ENCODE data around the gene NUDCD2.
"Not testable (repeated sequence)": the region's sequence is repeated elsewhere in the genome, so short reads cannot be mapped to it uniquely, and the experiment has no call there.

NUDCD2 gene

DNA sequence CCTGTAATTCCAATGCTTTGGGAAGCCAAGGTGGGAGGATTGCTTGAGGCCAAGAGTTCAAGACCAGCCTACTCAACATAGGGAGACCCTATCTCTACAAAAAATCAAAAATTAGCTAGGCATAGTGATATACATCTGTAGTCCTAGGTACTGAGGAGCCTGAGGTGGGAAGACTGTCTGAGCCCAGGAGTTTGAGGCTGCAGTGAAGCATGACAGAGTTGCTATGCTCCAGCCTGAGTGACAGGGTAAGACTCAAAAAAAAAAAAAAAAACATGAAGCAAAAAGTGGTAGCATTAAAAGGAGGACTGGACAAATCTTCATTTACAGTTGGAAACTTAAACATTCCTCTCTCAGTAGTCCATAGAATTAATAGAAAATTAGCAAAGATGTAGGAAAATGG is 12.7 kb downstream of the NUDCD2 start:
- H3K4me1 ChIP-seq (ENCODE audit: control insufficient read depth in 1 of 2, insufficient read depth in 2 of 2, low read length in 2 of 2), result no peaks in the 10 kb centered on the region
- no peaks in the 10 kb centered on the region for H3K27me3 ChIP-seq (ENCODE audit: low read depth, low read length)
- H3K27ac ChIP-seq (ENCODE audit: low read length), result no peak overlapping the region
- no peak overlapping the region for H3K4me3 ChIP-seq (ENCODE audit: low read depth in 1 of 2, low read length in 2 of 2)
- H3K9me3 ChIP-seq (ENCODE audit: control insufficient read depth in 1 of 2, low read length in 2 of 2), result no peaks in the 10 kb centered on the region
- H3K36me3 ChIP-seq (ENCODE audit: control insufficient read depth in 1 of 2, insufficient read depth in 2 of 2, low read length in 2 of 2), result peaks cover 51 to 60% of the 10 kb centered on the region in 2 donors

DNA sequence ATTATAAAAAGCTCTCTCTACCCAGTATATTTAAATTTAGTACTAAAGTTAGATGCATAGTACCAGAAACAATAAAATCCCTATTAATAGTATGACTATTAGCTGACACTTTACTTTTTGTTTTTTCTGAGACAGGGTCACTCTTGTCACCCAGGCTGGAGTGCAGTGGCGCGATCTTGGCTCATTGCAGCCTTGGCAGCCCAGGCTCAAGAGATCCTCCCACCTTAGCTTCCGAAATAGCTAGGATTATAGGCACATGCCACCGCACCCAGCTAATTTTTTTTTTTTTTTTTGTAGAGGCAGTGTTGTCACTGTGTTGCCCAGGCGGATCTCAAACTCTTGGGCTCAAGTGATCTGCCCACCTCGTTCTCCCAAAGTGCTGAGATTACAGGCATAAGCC is 14.6 kb downstream of the NUDCD2 start:
- Histone ChIP-seq H3K36me3 (ENCODE audit: control insufficient read depth in 1 of 2, insufficient read depth in 2 of 2, low read length in 2 of 2) (peaks cover 55 to 61% of the 10 kb centered on the region in 2 donors), H3K27ac (ENCODE audit: low read length) (no peak overlapping the region), H3K4me1 (ENCODE audit: control insufficient read depth in 1 of 2, insufficient read depth in 2 of 2, low read length in 2 of 2) (no peaks in the 10 kb centered on the region), H3K9me3 (ENCODE audit: control insufficient read depth in 1 of 2, low read length in 2 of 2) (no peaks in the 10 kb centered on the region), H3K27me3 (ENCODE audit: low read depth, low read length) (no peaks in the 10 kb centered on the region), H3K4me3 (ENCODE audit: low read depth in 1 of 2, low read length in 2 of 2) (no peak overlapping the region)

DNA sequence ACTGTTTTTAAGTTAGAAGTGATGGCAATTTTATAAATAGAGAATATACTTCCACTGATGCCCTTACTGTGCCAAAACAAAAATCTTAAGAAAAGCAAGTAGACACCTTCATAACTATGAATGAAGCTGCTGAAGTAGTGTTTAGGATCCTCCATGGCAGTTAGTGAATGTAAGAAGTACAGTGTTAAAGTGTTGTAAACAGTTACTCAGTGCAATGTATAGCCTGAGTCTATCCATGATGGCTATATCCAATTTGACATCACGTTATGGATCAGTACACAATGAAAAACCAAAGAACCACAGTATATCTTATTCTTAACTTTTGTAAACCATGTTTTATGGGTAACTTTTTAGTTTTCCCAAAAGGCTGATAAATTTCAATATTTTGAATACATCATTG is 15.4 kb downstream of the NUDCD2 start:
- Histone ChIP-seq H3K36me3 (ENCODE audit: control insufficient read depth in 1 of 2, insufficient read depth in 2 of 2, low read length in 2 of 2) (peaks cover 51 to 61% of the 10 kb centered on the region in 2 donors), H3K4me3 (ENCODE audit: low read depth in 1 of 2, low read length in 2 of 2) (no peak overlapping the region), H3K9me3 (ENCODE audit: control insufficient read depth in 1 of 2, low read length in 2 of 2) (no peaks in the 10 kb centered on the region), H3K4me1 (ENCODE audit: control insufficient read depth in 1 of 2, insufficient read depth in 2 of 2, low read length in 2 of 2) (peaks cover 0 to 6% of the 10 kb centered on the region in 2 donors), H3K27ac (ENCODE audit: low read length) (no peak overlapping the region), H3K27me3 (ENCODE audit: low read depth, low read length) (no peaks in the 10 kb centered on the region)

DNA sequence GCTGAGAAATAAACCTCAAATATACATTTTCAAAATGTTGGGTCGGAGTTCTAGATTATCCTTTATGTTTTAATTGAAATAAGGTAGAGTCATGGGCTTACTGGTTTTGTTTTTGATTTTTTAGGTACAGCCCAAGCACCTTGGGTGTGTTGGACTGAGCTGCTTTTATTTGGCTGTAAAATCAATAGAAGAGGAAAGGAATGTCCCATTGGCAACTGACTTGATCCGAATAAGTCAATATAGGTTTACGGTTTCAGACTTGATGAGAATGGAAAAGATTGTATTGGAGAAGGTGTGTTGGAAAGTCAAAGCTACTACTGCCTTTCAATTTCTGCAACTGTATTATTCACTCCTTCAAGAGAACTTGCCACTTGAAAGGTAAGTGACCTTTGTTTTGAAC is 18.9 kb downstream of the NUDCD2 start:
- peaks cover 31 to 38% of the 10 kb centered on the region in 2 donors for H3K36me3 ChIP-seq (ENCODE audit: control insufficient read depth in 1 of 2, insufficient read depth in 2 of 2, low read length in 2 of 2)
- H3K9me3 ChIP-seq (ENCODE audit: control insufficient read depth in 1 of 2, low read length in 2 of 2), result no peaks in the 10 kb centered on the region
- H3K4me3 ChIP-seq (ENCODE audit: low read depth in 1 of 2, low read length in 2 of 2), result no peak overlapping the region
- no peak overlapping the region for H3K27ac ChIP-seq (ENCODE audit: low read length)
- H3K4me1 ChIP-seq (ENCODE audit: control insufficient read depth in 1 of 2, insufficient read depth in 2 of 2, low read length in 2 of 2), result peaks cover 11 to 22% of the 10 kb centered on the region in 2 donors
- H3K27me3 ChIP-seq (ENCODE audit: low read depth, low read length), result no peaks in the 10 kb centered on the region

DNA sequence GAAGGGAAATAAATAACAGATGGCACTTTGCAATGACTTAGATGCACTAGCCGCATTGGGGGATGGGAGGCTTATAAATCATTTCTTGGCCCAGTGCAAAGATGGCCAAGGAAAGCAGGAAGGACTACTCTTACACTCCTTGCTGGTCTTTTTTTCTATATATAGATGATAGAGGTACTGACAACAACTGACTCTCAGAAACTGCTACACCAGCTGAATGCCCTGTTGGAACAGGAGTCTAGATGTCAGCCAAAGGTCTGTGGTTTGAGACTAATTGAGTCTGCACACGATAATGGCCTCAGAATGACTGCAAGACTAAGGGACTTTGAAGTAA is 20.8 kb downstream of the NUDCD2 start:
- no peak overlapping the region for H3K27ac ChIP-seq (ENCODE audit: low read length)
- peaks cover 11 to 22% of the 10 kb centered on the region in 2 donors for H3K4me1 ChIP-seq (ENCODE audit: control insufficient read depth in 1 of 2, insufficient read depth in 2 of 2, low read length in 2 of 2)
- H3K36me3 ChIP-seq (ENCODE audit: control insufficient read depth in 1 of 2, insufficient read depth in 2 of 2, low read length in 2 of 2), result peaks cover 18 to 29% of the 10 kb centered on the region in 2 donors
- H3K27me3 ChIP-seq (ENCODE audit: low read depth, low read length), result no peaks in the 10 kb centered on the region
- H3K4me3 ChIP-seq (ENCODE audit: low read depth in 1 of 2, low read length in 2 of 2), result peak overlapping the region; percentile 93 to 95
- no peaks in the 10 kb centered on the region for H3K9me3 ChIP-seq (ENCODE audit: control insufficient read depth in 1 of 2, low read length in 2 of 2)

DNA sequence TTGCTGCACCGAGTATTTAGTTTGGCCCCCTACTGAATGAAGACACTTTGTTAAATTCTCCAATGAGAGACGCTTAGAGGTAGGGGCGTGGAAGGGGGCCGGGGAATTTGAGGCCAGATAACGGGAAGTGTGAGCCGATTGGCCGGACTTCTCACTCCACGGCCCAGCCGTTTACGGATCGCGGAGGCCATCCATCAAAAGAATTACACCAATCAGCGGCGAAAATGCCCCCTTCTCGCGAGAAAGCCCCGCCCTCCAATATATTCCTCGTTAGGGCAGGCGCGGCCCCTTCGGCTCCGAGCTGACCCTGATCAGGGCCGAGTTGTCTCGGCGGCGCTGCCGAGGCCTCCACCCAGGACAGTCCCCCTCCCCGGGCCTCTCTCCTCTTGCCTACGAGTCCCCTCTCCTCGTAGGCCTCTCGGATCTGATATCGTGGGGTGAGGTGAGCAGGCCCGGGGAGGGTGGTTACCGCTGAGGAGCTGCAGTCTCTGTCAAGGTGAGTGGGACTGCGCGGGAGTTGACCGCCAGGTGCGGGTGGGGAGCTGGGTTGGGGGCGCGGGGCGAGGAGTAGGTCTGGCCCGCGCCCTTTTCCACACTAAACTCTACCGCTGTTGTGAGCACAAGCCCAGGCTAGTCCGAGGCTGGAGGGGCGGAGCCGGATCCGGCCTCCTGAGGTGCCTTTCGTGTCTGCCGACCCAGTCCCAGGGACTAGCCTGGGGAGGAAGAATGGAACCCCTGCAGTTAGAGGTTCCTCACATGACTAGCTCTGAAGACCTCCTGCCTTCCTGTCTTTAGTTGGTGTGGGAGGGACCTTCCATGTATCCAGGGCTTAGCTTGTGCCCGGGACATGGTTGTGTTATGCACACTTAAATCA is 22.4 kb downstream of the NUDCD2 start, which contains the start of gene CCNG1:
Gene CCNG1 (plus strand): TSS at position 287 of the 874 bp plus-strand sequence. CDS start 1,662 bp downstream, outside the sequence.
- Histone ChIP-seq H3K27me3 (ENCODE audit: low read depth, low read length) (no peaks in the 10 kb centered on the region), H3K36me3 (ENCODE audit: control insufficient read depth in 1 of 2, insufficient read depth in 2 of 2, low read length in 2 of 2) (peaks cover 9 to 17% of the 10 kb centered on the region in 2 donors), H3K9me3 (ENCODE audit: control insufficient read depth in 1 of 2, low read length in 2 of 2) (no peaks in the 10 kb centered on the region), H3K4me3 (ENCODE audit: low read depth in 1 of 2, low read length in 2 of 2) (peak within 1 kb of the TSS; percentile 93 to 95), H3K4me1 (ENCODE audit: control insufficient read depth in 1 of 2, insufficient read depth in 2 of 2, low read length in 2 of 2) (peaks cover 11 to 22% of the 10 kb centered on the region in 2 donors), H3K27ac (ENCODE audit: low read length) (peak within 1 kb of the TSS; percentile 94)

DNA sequence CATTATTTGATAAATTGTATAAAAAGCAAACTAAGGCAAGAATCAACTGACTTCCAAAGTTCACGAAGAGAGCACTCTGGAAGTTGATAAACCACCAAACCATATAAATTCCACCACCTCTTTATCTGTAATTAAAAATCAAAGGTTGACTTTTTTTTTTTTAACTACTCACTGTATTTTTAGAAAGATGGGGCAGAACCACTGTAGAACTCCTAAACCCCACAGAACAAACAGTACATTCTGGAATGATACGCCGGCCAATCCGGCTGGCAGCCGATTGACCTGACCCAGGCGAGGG is 22.9 kb downstream of the NUDCD2 start:
- H3K4me3 ChIP-seq (ENCODE audit: low read depth in 1 of 2, low read length in 2 of 2), result peak overlapping the region; percentile 93 to 95
- peaks cover 11 to 22% of the 10 kb centered on the region in 2 donors for H3K4me1 ChIP-seq (ENCODE audit: control insufficient read depth in 1 of 2, insufficient read depth in 2 of 2, low read length in 2 of 2)
- peak overlapping the region; percentile 94 for H3K27ac ChIP-seq (ENCODE audit: low read length)
- no peaks in the 10 kb centered on the region for H3K27me3 ChIP-seq (ENCODE audit: low read depth, low read length)
- H3K9me3 ChIP-seq (ENCODE audit: control insufficient read depth in 1 of 2, low read length in 2 of 2), result no peaks in the 10 kb centered on the region
- peaks cover 5 to 11% of the 10 kb centered on the region in 2 donors for H3K36me3 ChIP-seq (ENCODE audit: control insufficient read depth in 1 of 2, insufficient read depth in 2 of 2, low read length in 2 of 2)

DNA sequence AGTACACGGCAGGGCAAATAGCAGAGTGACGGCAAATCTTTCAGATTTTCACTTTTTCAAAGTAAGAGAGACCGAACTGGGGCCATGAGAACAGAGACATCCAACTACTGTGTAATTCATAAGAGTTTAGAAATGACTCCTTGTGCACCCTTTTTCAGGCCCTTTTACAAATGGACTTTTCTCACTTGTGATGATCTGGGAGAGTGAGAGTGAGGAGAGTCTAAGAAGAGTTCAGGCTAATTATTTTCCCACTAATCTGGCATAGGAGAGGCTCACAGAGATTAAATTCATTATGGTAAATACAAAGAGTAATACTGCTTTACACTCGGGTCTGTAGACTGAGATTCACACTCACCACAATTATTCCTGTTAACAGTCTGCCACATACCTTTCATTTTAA is 23.4 kb downstream of the NUDCD2 start:
- H3K9me3 ChIP-seq (ENCODE audit: control insufficient read depth in 1 of 2, low read length in 2 of 2), result no peaks in the 10 kb centered on the region
- H3K4me3 ChIP-seq (ENCODE audit: low read depth in 1 of 2, low read length in 2 of 2), result peak overlapping the region; percentile 93 to 95
- no peaks in the 10 kb centered on the region for H3K27me3 ChIP-seq (ENCODE audit: low read depth, low read length)
- peaks cover 5 to 7% of the 10 kb centered on the region in 2 donors for H3K36me3 ChIP-seq (ENCODE audit: control insufficient read depth in 1 of 2, insufficient read depth in 2 of 2, low read length in 2 of 2)
- peak overlapping the region; percentile 94 for H3K27ac ChIP-seq (ENCODE audit: low read length)
- peaks cover 11 to 22% of the 10 kb centered on the region in 2 donors for H3K4me1 ChIP-seq (ENCODE audit: control insufficient read depth in 1 of 2, insufficient read depth in 2 of 2, low read length in 2 of 2)

DNA sequence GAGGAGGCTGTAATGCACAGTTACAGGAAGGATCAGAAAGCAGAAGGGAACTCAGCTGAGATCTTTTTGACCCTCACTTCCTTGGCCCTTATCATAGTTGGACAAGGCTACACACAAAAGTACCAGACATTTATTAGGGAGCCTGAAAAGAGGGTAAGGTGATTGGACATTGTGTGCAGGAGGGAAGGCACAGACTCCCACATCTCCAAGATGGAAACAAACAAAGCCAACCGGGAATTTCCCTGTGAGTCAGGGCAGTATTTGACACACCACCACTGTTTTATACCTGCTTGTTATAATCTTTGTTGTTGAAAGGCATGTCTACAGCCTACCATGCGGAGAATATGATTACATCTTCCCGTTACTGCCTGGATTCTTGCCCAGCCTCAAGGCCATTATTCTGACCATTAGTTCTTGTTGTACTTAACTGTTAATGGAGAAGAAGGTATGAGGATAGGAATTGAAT is 25.5 kb downstream of the NUDCD2 start:
- Histone ChIP-seq H3K4me3 (ENCODE audit: low read depth in 1 of 2, low read length in 2 of 2) (no peak overlapping the region), H3K27ac (ENCODE audit: low read length) (no peak overlapping the region), H3K4me1 (ENCODE audit: control insufficient read depth in 1 of 2, insufficient read depth in 2 of 2, low read length in 2 of 2) (peaks cover 10 to 15% of the 10 kb centered on the region in 2 donors)

DNA sequence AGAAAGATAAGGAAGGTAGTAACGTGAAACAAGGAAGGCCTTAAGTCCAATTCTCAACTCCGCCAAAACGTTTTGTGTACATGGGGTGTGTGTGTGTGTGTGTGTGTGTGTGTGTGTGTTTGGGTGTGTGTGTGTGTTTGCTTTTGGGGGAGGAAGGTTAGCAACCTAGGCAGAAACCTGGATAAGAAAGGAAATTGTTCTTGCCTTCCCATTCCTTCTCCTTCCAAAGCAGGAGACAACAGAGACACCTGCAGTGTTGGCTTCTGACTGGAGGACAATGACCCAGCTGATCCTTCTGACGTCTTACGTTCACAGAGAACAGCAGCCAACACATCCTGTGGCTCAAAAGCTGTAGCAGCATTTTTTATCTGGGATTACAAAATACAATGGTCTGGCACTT is 26.6 kb downstream of the NUDCD2 start:
- H3K4me1 ChIP-seq (ENCODE audit: control insufficient read depth in 1 of 2, insufficient read depth in 2 of 2, low read length in 2 of 2), result peaks cover 4 to 6% of the 10 kb centered on the region in 2 donors
- no peak overlapping the region for H3K27ac ChIP-seq (ENCODE audit: low read length)
- H3K27me3 ChIP-seq (ENCODE audit: low read depth, low read length), result no peaks in the 10 kb centered on the region
- no peak overlapping the region for H3K4me3 ChIP-seq (ENCODE audit: low read depth in 1 of 2, low read length in 2 of 2)
- H3K9me3 ChIP-seq (ENCODE audit: control insufficient read depth in 1 of 2, low read length in 2 of 2), result no peaks in the 10 kb centered on the region
- H3K36me3 ChIP-seq (ENCODE audit: control insufficient read depth in 1 of 2, insufficient read depth in 2 of 2, low read length in 2 of 2), result no peaks in the 10 kb centered on the region

More for the DNA sequence above, 25.5 kb downstream of the NUDCD2 start:
- no peaks in the 10 kb centered on the region for H3K9me3 ChIP-seq (ENCODE audit: control insufficient read depth in 1 of 2, low read length in 2 of 2)
- H3K27me3 ChIP-seq (ENCODE audit: low read depth, low read length), result no peaks in the 10 kb centered on the region
- no peaks in the 10 kb centered on the region for H3K36me3 ChIP-seq (ENCODE audit: control insufficient read depth in 1 of 2, insufficient read depth in 2 of 2, low read length in 2 of 2)

DNA sequence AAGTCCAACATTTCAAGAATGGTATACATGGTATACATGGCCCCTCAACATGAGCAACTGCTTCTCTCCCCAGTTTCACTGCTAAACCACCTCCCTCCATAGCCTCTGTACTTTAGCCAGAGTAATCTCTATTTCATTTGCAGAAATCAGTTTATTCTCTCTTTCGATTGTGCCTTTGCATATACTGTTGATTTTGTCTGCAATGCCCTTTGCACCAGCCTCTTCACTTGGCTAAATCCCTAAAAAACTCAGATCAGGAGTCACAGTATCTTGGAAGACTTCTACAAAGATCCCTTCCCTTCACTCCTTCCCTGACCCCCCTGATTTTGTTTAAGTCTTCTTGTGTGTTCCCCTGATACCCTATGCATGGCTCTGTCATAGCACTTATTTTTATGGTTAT is 27.4 kb downstream of the NUDCD2 start:
- Histone ChIP-seq H3K9me3 (ENCODE audit: control insufficient read depth in 1 of 2, low read length in 2 of 2) (no peaks in the 10 kb centered on the region), H3K4me1 (ENCODE audit: control insufficient read depth in 1 of 2, insufficient read depth in 2 of 2, low read length in 2 of 2) (peaks cover 0 to 6% of the 10 kb centered on the region in 2 donors), H3K36me3 (ENCODE audit: control insufficient read depth in 1 of 2, insufficient read depth in 2 of 2, low read length in 2 of 2) (no peaks in the 10 kb centered on the region), H3K4me3 (ENCODE audit: low read depth in 1 of 2, low read length in 2 of 2) (no peak overlapping the region), H3K27ac (ENCODE audit: low read length) (no peak overlapping the region), H3K27me3 (ENCODE audit: low read depth, low read length) (no peaks in the 10 kb centered on the region)

DNA sequence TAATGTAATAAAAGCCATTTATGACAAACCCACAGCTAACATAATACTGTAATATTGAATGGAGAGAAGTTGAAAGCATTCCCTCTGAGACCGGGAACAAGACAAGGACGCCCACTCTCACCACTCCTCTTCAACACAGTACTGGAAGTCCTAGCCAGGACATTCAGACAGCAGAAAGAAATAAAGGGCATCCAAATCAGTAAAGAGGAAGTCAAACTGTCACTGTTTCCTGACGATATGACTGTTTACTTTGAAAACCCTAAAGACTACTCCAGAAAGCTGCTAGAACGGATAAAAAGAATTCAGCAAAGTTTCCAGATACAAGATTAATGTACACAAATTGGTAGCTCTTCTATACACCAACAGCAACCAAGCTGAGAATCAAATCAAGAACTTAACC is 33.8 kb downstream of the NUDCD2 start:
- not testable (repeated sequence) for H3K4me1 ChIP-seq (ENCODE audit: control insufficient read depth in 1 of 2, insufficient read depth in 2 of 2, low read length in 2 of 2); H3K27ac ChIP-seq (ENCODE audit: low read length); H3K9me3 ChIP-seq (ENCODE audit: control insufficient read depth in 1 of 2, low read length in 2 of 2); H3K27me3 ChIP-seq (ENCODE audit: low read depth, low read length); H3K4me3 ChIP-seq (ENCODE audit: low read depth in 1 of 2, low read length in 2 of 2); H3K36me3 ChIP-seq (ENCODE audit: control insufficient read depth in 1 of 2, insufficient read depth in 2 of 2, low read length in 2 of 2)
